Breast epithelium (tissue), 3 donors: ENCODE data around the gene TEC.

Experiments
- CTCF ChIP-seq, 3 donors: fragments of 450-650 bp; IDR thresholded peaks; one replicate each; pipeline ENCODE4 v1.5.1; 2016 to 2017; ENCODE audit warnings: antibody characterized with exemption in 3 of 3, mild to moderate bottlenecking in 3 of 3, moderate library complexity in 3 of 3
- POLR2A ChIP-seq: fragments of 450-650 bp; IDR thresholded peaks from one replicate; pipeline ENCODE4 v1.6.1; 2016; ENCODE audit warnings: antibody characterized with exemption, mild to moderate bottlenecking, moderate library complexity
- POLR2AphosphoS5 ChIP-seq, 3 donors: sonication (generic); formaldehyde crosslinking; IDR thresholded peaks; one replicate each; pipeline ENCODE4 v1.6.1; 2017; ENCODE audit warnings: antibody characterized with exemption in 3 of 3

DNA sequence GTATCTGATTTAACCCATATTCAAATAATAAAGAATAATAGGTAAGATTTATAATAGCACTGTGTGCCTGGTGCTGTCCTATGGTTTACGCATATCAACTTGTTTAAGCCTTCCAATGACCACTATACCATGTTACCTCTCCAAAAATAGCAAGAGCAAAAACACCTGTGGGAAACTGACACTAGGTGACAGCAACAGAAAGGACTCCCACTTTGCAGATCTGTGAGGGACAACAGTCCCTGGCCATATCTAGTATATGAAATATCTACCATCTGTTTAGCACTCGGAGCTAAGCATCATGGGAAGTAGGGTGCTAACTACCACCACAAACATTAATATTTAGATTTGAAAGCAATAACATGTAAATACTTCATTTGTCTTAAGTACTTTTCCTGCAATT, 79.9 kb downstream of the TEC start:
- no peak for TF ChIP-seq CTCF (IDR thresholded peaks at IDR 0.05)
- TF ChIP-seq POLR2A, result no peak
- no peak for TF ChIP-seq POLR2AphosphoS5 (IDR thresholded peaks at IDR 0.05)
